ENCODE data around the gene PSMG4.

The PSMG4 gene

GRCh38 chr6:3277851-3278416 is 19.2 kb downstream of the PSMG4 start:
- no peak for DNase-seq

- DNase-seq = no peak
Measured at GRCh38 chr6:3278691-3279090, 19.9 kb downstream of the PSMG4 start.

DNA sequence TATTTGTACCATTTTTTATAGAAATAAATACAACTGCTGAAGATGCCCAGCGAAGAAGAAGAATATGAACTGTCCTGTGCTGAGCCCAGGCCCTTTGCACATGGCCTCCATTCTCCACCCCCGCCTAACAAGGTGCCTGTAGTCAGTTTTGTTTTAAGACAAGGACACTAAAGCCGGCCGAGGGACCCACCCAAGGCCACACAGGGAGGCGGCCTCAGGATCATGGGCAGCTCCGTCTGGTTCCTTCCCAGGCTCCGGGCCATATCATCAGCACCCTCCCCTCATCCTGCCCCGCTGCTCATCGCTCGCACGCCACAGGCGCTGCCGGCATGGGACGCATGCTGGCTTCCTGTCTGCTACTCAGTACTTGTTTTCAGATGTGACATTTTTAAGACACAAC is 21.3 kb downstream of the PSMG4 start:
- DNase-seq = no peak

GRCh38 chr6:3280866-3281465 is 22.2 kb downstream of the PSMG4 start:
- DNase-seq = no peak

DNA sequence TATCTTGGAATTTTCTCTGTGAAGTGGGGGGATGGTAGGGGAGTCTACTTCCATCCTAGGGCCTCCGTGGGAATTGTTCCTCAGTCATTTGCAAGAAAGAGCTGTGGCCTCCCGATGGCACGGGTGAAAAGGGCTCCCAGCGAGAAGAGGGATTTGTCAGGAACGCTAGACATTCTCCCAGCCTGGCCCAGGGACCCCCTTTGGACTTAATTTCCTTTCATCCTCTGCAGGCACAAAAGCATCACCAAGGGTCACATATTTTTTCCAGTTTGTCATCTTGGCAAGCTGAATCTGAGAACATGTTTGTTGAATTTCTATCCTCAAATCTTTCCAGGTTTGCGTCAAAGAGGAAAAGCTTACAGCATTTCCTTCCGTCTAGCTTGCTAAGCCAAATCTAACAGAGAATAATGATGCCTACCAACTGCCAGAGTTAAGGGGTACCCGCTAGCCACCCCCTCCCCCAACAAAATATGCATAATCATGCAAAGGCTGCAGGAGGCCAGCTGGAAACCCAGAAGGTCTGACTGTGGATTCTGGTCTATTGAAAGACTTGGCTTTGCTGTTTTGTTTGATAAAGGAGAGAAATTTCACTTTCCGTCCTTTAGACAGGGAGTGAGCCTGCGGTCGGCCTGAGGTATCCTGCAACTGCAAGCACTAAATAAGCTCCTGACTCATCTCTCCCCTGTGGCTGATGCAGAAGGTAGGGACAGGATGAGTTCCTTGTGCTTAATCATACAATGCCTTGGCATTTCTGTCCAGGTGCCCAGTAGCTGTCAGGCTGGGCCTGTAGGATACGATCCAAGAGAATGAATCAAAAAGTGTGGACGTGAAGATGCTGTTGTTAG is 23.1 kb downstream of the PSMG4 start:
- DNase-seq = no peak

DNA sequence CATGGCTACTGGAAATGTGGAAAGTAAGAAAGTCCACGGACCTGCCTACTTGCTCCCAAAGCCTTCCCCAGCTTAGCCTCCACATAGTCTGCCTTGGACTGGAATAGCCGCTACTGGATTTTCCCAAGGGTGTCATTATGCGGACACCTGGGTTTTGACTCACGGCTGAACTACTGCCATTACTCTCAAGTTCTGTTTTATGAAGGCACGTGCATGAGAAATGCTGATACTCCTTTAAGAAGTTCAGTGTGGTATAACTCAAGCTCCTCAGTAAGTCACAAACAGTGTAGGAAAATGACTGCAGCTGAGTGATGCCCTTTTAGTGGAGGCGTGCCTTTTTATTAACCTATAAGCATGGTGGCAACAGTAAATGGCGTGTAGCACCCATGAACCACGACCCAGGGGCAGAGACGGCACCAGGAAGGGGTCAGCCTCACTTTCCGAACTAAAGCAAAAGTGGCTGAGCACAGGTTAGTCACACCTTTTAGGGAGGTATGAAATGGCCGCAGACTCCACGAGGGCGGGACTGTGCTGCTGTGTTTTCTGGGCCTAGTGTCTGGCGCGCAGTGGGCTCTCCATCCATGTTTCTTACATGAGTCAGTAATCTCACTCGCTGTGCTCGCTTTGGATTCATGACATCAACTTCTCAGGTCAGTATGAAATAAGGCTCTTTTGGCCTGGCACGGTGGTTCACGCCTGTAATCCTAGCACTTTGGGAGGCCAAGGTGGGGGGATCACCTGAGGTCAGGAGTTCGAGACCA is 23.9 kb downstream of the PSMG4 start:
- no peak for DNase-seq

- DNase-seq = no peak
Measured at GRCh38 chr6:3283241-3283640, 24.5 kb downstream of the PSMG4 start.

DNA sequence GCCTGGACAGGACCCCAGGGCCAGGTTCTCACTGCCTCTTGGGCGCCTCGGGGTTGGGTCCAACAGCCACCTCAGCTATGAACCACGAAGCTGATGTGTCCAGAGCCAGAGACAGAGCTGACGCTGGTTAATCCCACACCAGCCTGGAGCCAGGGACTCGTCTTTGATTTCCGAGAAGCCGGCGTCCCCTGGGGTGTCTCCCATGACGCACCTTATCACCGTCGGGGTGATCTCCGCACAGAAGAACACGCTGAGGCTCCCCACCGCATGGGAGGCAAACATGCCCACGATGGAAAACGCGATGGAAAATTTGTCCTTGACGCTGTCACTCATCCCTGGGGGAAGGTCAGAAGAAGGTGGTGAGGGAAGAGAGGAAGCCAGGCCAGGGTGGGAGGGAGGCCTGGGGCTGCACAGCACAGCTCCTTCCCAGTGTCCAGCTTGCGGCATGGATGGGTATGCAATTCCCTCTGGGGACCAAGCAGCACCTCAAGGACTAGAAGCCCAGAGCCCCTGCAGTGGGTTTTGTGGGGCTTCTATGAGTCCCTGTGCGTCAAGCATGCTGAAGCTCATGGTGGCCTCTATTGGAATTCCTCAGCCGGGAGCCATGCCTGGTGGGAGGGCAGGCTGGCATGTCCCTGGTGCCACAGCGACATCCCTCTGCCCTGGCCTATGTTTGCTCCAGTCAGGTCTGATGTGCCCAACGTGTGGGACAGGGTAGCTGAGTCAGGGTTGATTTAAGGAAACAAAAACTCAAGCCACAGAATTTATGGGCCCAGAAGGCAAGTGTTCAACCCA is 25.1 kb downstream of the PSMG4 start:
- DNase-seq = no peak

GRCh38 chr6:3284436-3284876 is 25.7 kb downstream of the PSMG4 start:
- DNase-seq = peak; percentile 37

DNA sequence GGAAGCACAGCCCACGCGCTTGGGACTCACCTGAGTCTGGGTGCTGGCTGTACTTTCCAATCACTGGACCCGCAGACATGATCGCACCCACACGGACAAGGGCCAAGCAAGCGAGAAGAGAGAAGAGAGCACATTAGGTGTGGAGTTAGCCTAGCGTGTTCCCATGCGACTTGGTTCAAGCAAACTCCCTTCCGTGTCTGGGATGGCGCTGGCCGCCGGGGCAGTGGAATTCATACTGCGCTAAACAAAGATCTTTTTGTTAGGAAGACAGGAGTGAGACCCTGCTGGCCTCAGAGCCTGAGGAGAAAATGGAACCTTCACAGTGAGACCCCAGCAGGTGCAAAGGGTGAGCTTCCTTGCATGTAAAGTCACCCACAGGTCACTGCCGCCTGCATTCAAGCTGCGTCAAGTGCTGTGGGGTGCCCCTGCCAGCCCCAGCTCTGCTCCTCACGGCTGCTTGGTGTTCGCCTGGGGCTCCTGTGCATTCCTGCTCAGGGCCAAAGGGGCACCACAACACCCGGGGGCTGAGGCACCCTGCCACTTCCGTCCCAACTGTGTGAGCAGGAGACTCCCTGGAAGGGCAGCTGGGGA is 26.4 kb downstream of the PSMG4 start:
- DNase-seq = no peak

DNA sequence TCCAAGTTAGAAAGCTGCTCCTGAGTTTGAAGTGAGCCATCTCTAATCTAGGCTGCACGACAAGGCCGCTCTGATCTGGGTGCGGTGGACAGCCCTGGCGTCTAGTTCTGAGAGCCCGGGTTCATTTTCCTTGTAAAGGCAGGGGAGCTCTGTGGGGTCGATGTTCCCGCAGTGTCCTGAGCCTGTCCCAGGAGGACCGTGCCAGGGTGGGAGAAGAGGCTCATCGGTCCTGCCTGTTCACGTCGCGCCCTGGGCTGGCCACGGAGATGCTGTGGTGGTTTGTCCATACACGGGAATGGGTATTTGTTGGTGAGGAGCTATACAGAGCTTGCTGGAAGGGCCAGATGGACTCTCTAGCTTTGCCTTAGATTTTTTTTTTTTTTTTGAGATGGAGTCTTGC is 27.0 kb downstream of the PSMG4 start:
- DNase-seq = no peak

DNA sequence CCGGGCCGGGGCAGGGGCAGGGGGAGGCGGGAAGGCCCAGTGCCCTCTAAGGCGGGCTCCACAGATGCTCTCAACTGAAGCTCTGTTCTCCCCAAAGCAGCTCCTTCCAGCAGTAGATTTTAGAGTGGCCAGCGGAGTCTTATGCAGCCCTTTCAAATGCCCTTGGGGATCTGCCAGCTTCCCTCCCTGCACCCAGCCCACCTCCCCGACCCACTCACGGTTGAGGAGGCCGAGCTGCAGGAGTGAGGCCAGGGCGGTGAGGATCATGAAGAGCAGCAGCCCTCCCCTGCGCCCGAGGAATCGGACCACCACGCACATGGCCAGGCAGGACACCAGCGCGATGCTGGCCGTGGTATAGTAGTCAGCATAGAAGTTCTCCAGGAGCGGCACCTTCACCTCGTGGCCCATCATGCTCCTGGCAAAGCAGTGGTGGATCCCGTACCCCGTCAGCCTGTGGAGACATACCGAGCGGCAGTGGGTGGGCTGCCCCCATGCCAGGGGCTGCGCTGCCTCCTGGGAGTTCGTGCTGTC is 28.0 kb downstream of the PSMG4 start:
- DNase-seq = no peak

GRCh38 chr6:3287308-3287707 is 28.6 kb downstream of the PSMG4 start:
- DNase-seq = no peak

DNA sequence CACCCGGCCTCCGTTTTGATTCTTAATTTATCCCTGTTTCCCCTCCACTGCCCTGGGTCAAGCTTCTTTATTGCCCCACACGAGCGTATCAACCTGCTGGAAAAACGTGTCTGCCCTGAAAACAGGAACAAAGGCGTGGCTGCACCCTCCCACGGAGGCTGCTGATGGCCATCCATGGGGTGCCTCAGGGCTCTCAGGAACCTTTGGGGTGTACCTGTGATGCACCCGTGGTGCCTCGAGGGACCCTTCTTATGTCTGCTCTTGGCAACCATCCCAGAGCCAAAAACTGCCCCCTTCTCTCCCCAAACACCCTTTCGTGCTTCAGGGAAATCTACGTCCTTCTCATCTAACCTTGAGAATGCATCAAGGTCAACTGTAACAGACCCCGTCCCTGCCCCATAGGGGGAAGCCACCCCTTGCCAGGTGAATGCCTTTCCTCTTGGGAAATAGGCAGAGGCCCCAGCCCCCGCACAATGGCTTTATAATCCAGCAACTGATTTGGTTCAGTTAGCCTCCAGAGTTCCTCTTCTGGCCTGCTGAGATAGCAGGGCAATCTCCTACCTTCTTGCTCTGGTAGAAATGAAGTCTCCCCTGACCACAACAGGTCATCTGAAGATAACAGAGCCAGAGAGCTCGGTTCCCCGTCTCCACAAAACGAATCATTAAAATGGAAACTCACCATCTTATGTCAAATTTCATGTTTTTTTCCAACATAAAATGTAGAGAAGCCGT is 29.4 kb downstream of the PSMG4 start:
- no peak for DNase-seq

DNA sequence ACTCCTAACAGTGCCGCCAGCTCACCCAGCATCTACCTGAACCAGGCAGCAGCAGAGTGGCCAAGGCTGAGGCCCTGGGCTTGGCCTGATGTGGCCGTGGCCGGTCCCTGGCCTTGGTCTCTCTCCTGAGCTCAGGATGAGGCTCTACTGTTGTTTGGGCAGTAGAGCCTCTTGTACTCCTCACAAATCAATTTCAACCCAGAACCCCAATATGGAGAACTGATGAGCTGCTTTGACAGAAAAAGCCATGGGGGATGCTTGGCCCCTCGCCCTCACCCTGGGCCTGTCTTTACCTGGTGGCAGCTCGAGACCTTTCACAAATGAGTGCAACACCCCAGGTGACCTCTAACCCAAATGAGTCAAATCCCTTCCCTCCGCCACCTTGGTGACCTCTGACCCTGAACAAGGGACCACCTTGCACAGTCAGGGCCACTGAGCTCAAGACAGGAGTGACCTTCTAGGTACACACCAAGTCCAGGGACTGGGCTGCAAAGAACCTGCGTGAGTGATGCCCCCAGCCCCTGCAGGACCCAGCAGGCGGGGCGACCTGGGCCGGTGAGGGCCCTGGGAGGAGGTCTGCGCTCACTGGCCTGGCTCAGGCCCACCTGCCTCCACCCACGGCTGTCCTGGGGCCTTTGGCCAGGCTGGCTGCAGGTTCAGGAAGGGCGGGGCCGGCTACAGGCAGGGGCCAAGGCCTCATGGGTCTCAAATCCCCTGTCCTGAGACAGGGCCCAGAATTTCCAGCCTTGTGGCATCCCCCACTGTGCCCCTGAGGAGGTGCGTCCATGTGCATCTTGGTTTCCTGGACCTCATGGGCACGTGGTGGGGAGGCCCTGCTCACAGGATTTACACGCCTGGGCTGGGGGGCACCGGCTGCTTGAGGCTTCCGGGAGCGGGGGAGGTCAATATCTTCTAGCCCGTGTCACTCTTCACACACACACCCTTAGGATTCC is 30.2 kb downstream of the PSMG4 start:
- DNase-seq = no peak

GRCh38 chr6:3289664-3290055 is 30.9 kb downstream of the PSMG4 start:
- DNase-seq = no peak

- DNase-seq = no peak
Measured at GRCh38 chr6:3290149-3290930, 31.6 kb downstream of the PSMG4 start.

- no peak for DNase-seq
Measured at GRCh38 chr6:3290931-3291211, 32.1 kb downstream of the PSMG4 start.

- DNase-seq = no peak
Measured at GRCh38 chr6:3291346-3291745, 32.6 kb downstream of the PSMG4 start.
